Amniotic stem cell (primary cell): ENCODE measurements around the gene TOM1L2.
A peak's percentile ranks its signal among the peaks of the same experiment; 100 is the strongest.
"Not testable (repeated sequence)": the region's sequence is repeated elsewhere in the genome, so short reads cannot be mapped to it uniquely, and the experiment has no call there.

ENCODE experiments used
- DNase-seq: peaks from one replicate; lab custom pipeline; 2025; lab: John Stamatoyannopoulos, UW

Gene TOM1L2

GRCh38 chr17:17943281-17943984, 28.8 kb downstream of the TOM1L2 start:
- no peak for DNase-seq

- no peak for DNase-seq
These were observed 29.4 kb downstream of the TOM1L2 start for GRCh38 chr17:17942846-17943245.

GRCh38 chr17:17941015-17941414, 31.2 kb downstream of the TOM1L2 start:
- no peak for DNase-seq

GRCh38 chr17:17940441-17940911, 31.7 kb downstream of the TOM1L2 start:
- peak; percentile 18 for DNase-seq

GRCh38 chr17:17939941-17940340, 32.3 kb downstream of the TOM1L2 start:
- DNase-seq, result not testable (repeated sequence)

- no peak for DNase-seq
These were observed 33.7 kb downstream of the TOM1L2 start for GRCh38 chr17:17938388-17939107.

- DNase-seq, result no peak
These were observed 34.2 kb downstream of the TOM1L2 start for GRCh38 chr17:17937958-17938357.

GRCh38 chr17:17937201-17937853, 34.9 kb downstream of the TOM1L2 start:
- DNase-seq, result no peak

GRCh38 chr17:17935321-17936271, 36.6 kb downstream of the TOM1L2 start:
- peak; percentile 57 for DNase-seq

GRCh38 chr17:17934806-17935205, 37.4 kb downstream of the TOM1L2 start:
- DNase-seq, result no peak

GRCh38 chr17:17934214-17934613, 38.0 kb downstream of the TOM1L2 start:
- DNase-seq, result no peak

- peak; percentile 25 for DNase-seq
These were observed 38.4 kb downstream of the TOM1L2 start for GRCh38 chr17:17933775-17934174.

GRCh38 chr17:17931159-17931558, 41.0 kb downstream of the TOM1L2 start:
- no peak for DNase-seq

- DNase-seq, result no peak
These were observed 41.5 kb downstream of the TOM1L2 start for GRCh38 chr17:17930674-17931073.

GRCh38 chr17:17929655-17930380, 42.4 kb downstream of the TOM1L2 start:
- no peak for DNase-seq

- no peak for DNase-seq
These were observed 43.6 kb downstream of the TOM1L2 start for GRCh38 chr17:17928398-17929287.

- DNase-seq, result no peak
These were observed 45.3 kb downstream of the TOM1L2 start for GRCh38 chr17:17926840-17927449.

- no peak for DNase-seq
These were observed 46.2 kb downstream of the TOM1L2 start for GRCh38 chr17:17926036-17926435.

GRCh38 chr17:17924857-17925250, 47.3 kb downstream of the TOM1L2 start:
- no peak for DNase-seq
